GM18951 (cell line): ENCODE data around the gene WDHD1.
"Not testable (repeated sequence)": the region's sequence is repeated elsewhere in the genome, so short reads cannot be mapped to it uniquely, and the experiment has no call there.

Experiments used
- POLR2A ChIP-seq: IDR thresholded peaks from 4 replicates; pipeline ENCODE4 v1.6.1; 2011; ENCODE audit warnings: mild to moderate bottlenecking; ENCODE audit not compliant: insufficient read length, insufficient read depth; ENCODE audit errors: extremely low read depth
- in situ Hi-C: fragments of 300-500 bp; cut with MboI; formaldehyde crosslinking; loops from one replicate; pipeline ENCODE4 v1.12.0; 2022; ENCODE audit warnings: low sequenced_read_pairs, mixed read lengths, inconsistent platforms; ENCODE audit not compliant: unreplicated experiment

WDHD1 gene

DNA sequence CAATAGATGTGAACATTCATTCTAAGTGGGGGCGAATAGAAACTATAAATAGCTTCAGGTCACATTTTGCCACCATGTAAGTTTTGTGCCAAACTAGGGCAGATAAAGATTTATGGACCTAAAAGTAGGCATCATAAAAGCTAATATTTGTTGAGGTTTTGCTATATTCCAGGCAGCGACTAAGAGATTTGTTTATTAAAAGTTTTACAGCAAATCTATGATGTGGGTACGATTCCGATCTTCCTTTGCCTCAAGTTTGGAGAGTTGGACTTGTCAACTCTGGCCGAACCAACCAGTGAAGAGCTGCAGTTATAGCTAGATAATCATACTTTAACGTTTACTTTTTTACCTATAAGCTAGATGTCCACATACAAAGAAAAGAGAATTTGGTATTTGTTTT, 26.1 kb upstream of the WDHD1 start:
- in situ Hi-C loops, result no loop called here
- TF ChIP-seq POLR2A, result no peak

DNA sequence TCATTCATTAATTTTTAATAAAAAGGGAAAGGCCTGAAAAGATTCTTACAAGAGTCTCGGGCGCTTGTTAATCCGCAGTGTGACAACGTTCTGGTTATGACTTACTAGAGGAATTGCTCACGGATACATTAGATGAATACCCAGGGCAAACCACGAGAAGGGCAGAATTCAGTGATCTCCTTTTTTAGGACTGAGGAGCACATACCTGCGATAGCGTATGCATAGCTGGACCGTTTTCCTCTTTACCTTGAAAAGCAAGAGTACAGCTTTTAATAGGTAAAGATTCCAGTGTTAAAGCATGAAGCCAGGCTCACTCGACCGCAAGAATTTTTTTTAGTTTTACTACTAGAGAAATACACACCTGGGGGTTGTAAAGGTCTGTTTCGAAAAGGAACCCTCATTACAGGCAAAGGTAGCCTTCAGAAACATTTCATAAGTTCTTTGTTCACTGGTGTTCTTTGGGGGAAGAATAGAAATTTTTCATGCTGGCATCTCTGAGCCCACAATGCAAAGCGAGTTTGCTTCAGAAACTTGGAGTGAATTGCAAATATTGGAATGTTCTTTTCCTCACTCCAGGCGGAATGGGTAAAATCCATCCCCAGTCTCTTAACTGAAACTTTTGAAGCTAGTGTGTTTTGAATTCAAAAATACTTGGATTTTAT, 25.5 kb upstream of the WDHD1 start:
- in situ Hi-C loops, result no loop called here
- TF ChIP-seq POLR2A, result no peak

DNA sequence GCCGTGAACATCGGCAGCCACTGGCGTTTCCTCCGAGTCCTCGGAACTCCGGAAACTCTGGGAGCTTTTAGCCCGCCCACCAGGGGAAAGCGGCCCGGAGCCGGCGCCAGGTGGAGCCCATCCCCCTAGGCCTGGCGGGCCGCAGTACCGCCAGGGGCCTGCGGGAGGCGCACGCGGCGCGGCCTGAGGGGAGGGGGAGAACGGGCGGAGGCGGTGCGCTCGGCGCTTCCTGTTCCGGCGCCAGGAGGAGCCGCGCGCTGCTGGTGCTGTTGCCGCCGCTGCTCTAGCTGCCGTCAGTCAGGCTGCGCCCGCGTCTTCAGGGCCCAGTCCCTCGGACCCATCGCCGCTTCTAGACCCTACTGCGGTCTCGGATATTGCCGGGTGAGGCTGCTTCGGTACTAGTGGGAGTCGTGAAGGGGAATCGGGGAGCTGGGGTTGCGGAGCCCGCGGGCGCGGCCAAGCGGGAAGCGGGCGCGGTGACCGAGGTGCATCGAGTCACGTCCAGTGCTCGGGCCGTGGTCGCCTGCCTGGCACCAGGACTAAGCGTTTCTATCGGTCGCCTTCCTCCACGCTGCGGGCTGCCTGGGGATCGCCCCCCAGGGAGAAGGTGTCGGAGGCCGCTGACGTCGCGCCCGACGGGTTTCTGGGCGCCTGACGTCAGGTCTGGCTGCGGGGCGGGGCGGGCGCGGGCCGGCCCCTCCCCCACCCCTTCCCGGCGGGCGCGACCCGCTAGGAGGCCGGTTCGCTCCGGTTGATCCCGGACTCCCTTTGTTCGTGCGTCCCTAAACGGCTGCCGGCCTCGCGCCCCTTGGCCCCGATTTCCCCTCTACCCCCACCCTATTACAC, 24.7 kb upstream of the WDHD1 start, which contains the start of gene MAPK1IP1L:
TSS of gene MAPK1IP1L (plus strand) at position 225 of the 846 bp plus-strand sequence. CDS start 10,037 bp downstream, outside the sequence.
- TF ChIP-seq POLR2A, result peak; percentile 99

DNA sequence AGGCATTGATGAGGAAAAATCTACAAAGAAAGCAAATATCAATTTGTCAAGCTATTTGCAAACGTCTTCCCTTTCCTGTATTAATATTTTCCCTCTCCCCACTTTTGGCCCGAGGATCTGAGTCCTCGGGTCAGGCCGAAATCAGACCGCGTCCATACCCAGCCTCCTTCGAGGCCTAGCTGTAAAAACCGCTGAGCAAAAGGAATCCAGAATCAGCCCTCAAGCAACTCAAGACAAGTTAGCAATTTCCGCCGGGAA, 24.2 kb upstream of the WDHD1 start:
- no peak for TF ChIP-seq POLR2A
- in situ Hi-C loops, result no loop called here

More for the DNA sequence above, 24.7 kb upstream of the WDHD1 start, which contains the start of gene MAPK1IP1L:
- in situ Hi-C loops, result no loop called here

DNA sequence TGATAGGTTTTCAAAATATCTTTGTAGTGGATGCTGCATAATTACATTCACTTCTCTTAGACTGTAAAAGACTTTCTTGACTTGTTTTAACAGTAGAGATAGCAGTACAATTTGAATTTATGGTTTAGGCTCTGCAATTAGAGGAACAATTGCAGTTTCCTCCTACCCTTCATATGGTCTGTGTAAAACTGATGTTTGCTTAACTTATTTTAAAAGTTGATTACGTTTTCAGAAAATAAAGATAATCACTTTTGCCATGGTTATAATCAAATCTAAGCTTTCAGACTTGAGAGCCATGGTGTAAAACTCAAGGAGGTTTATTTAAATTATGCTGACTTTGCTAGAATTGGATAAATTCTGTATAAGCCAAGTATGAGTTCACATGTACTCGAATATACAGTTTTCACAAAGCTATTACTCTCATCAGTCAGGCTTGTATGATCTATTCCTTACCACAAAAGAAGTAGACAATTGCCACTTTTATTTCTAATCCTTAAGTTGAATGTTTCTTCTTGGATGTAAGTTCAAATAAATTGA, 22.1 kb upstream of the WDHD1 start:
- no peak for TF ChIP-seq POLR2A
- in situ Hi-C loops, result no loop called here

DNA sequence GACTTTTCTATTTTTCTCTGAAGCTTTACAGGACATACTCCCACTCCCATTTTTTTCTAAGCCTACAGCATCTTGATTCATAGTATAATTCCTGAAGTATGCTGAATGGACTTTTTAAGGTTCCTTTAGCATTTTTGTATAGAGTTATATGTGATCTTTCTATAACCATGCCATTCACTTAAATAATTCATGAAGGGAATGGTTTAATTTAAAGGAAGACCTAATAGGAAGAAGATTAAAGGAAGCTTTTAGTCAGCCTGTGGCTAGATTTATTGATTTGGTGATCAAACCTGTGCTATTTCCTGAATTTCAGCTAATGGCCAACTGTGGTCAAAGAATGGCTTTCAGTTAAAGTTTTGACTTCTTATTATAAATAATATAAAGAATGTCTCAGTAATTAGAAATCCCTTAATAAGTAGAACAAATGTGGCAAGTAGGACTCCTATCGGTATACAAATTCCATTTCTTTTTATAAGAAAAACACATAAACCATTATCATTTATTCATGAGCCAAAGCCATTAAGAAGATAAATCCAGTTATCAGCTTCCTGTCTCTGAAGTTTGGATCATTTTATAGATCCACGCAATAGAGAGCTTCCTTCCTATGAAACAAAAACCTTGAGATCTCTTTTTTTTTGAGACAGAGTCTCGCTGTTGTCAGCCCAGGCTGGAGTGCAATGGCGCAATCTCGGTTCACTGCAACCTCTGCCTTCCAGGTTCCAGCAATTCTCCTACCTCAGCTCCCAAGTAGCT, 20.6 kb upstream of the WDHD1 start:
- in situ Hi-C loops, result no loop called here

DNA sequence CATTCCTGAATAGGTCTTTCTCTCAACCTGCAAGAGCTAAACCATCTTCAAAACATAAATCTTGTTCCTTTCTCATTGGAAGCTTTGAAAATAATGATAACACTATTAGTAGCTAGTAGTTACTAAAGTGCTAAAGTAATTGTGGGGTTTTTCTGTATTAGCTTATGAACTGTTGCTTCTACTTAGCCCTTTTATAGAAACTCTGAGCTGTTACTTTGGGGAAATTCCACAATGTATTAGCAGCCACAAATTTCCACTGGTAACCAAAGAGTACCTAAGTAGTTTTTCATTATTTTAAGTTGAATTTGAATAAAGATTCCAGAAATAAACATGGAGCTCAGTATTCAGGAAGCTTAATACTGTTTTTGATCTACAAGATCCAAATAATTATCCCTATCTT, 18.2 kb upstream of the WDHD1 start:
- no peak for TF ChIP-seq POLR2A
- in situ Hi-C loops, result no loop called here

More for the DNA sequence above, 20.6 kb upstream of the WDHD1 start:
- no peak for TF ChIP-seq POLR2A

DNA sequence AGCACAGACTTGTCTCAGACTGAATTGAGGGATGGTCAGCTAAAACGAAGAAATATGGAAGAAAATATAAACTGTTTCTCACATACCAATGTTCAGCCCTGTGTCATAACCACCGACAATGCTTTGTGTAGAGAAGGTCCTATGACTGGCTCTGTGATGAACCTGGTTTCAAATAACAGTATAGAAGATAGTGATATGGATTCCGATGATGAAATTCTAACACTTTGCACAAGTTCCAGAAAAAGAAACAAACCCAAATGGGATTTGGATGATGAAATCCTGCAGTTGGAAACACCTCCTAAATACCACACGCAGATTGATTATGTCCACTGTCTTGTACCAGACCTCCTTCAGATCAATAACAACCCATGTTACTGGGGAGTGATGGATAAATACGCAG, 16.6 kb upstream of the WDHD1 start:
- in situ Hi-C loops, result no loop called here
- TF ChIP-seq POLR2A, result no peak

DNA sequence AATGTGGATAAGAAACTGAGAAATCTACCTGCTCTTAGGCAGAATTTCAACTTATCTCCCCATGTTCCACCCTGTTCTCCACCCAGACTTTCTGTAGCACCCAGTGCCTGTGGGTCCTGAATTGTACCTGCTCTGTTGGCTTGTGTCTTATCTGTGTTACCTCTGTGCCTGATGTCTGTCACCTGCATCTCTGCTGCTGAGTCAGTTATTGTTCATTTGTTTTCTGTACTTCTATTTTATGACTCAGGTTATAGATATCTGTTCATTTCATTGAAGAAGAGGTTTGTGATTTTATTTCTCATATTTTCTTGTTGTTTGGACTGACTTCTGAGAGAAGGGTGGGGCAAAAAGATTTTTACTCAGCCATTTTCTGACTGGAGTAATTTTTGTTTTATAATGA, 11.8 kb upstream of the WDHD1 start:
- TF ChIP-seq POLR2A, result no peak

DNA sequence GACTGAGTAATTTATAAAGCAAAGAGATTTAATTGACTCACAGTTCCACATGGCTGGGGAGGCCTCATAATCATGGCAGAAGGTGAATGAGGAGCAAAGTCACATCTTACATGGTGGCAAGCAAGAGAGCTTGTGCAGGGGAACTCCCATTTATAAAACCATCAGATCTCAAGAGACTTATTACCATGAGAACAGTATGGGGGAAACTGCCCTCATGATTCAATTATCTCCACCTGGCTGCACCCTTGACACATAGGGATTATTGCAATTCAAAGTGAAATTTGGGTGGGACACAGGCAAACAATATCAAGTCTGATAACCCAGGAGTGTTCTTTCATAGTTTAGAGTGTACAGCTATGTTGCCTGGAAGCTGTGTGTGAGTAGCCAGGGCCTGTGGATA, 11.1 kb upstream of the WDHD1 start:
- in situ Hi-C loops, result not testable (repeated sequence)

More for the DNA sequence above, 11.8 kb upstream of the WDHD1 start:
- in situ Hi-C loops, result no loop called here

DNA sequence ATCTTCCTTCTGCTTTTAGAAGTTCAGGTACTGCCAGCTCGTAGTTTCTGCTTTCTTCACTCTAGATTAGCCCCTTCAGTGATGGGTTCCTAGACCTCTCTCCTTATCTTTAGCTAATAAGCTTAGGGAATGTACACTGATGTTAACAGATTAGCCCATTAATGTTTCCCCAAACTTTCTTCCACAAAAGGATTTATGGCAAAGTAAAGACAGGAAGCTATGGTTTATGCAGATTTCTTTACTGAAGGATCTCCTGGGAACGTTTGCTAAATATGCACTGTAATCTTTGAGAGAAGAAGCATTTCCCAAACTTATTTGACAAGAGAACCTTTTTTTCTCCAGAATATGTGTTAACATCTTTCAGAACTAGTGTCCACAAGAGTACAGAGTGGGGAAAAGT, 4.3 kb upstream of the WDHD1 start:
- no peak for TF ChIP-seq POLR2A

DNA sequence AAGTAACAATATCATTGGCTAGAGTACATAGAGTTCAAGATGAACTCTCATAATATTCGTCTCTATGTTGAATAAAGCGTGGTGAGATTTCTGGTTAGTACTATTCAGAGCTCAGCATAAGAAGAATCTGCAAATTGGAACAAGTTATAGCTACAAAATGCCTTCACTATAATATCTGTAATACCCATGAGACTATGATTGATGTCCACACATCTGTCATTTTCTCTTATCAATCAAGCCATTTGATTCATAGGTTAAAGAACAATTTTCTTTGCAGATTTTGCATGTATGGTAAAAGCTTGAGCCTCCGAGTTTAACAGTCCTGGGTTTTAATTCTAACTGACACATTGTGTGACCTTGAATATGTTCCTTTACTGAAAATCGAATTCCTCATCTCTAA, 1.6 kb upstream of the WDHD1 start:
- TF ChIP-seq POLR2A, result no peak
- in situ Hi-C loops, result no loop called here

More for the DNA sequence above, 4.3 kb upstream of the WDHD1 start:
- in situ Hi-C loops, result no loop called here

DNA sequence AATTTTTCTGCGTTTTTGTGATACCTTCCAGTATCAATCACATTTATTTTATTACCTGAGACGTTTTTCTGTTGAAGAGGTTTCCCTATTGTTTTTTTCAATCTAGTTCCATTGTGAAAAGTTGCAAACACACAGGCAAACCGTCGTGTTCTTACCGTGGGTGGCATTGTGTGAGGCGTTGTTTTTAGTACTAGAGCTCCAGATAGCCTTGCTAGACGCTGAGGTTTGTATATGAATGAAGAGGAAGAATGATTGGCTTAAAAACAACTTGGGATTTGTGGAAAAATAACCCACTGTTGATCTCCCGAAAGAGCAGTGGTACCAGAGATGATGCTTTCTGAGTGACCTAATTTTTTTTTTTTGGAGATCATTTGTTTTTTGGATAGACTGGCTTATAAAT, 1.2 kb upstream of the WDHD1 start:
- no peak for TF ChIP-seq POLR2A
- in situ Hi-C loops, result no loop called here
